WTC11 (cell line): ENCODE data around the gene IDH3G.

ENCODE experiments used
- CTCF ChIP-seq: fragments of 200-600 bp; IDR thresholded peaks from 2 replicates; pipeline ENCODE4 v1.8.0; 2022; ENCODE audit warnings: antibody characterized with exemption
- FOXP4 ChIP-seq: sonication (generic); formaldehyde crosslinking; IDR thresholded peaks from 2 replicates; pipeline ENCODE4 v1.8.0; 2022; ENCODE audit warnings: mild to moderate bottlenecking, missing genetic modification reagents
- TEAD4 ChIP-seq: sonication (generic); formaldehyde crosslinking; IDR thresholded peaks from 2 replicates; pipeline ENCODE4 v1.8.0; 2022; ENCODE audit warnings: mild to moderate bottlenecking, missing genetic modification reagents

- no peak for TF ChIP-seq FOXP4 (CRISPR knock-in tag)
- no peak for TF ChIP-seq CTCF
- no peak for TF ChIP-seq TEAD4 (CRISPR knock-in tag)
These were observed 11.3 kb downstream of the IDH3G start for GRCh38 chrX:153782871-153783270.
